H1 (cell line): Measurements from ENCODE around the gene PSMD12. TPM values are rescaled to one million over a fixed set of nuclear protein-coding genes. Genes with fewer than 3 reads are reported as not detected.

Experiments used
- CTCF ChIA-PET: fragments of 300-600 bp; sonication (Branson Sonifier 250); formaldehyde crosslinking; loops from one replicate; lab custom pipeline; 2021; ENCODE audit not compliant: partially characterized antibody; lab: Charles Lee
- POLR2A ChIA-PET: fragments of 300-600 bp; sonication (Branson Sonifier 250); formaldehyde crosslinking; loops from one replicate; lab custom pipeline; 2021; ENCODE audit warnings: inconsistent platforms; ENCODE audit not compliant: partially characterized antibody; lab: Charles Lee
- DNase-seq, 2 experiments: peaks; one replicate each; pipeline versions ENCODE4 v3.0.0 to v3.0.0-alpha.2; 2010 to 2022; ENCODE audit warnings: low spot score in 2 of 2, low read depth in 1 of 2, mixed read lengths in 1 of 2
- FAIRE-seq: peaks from 2 replicates; lab custom pipeline; 2011; peaks lifted over from hg19 to GRCh38; lab: Jason Lieb, UNC
- H2AFZ ChIP-seq: 2 replicates; pipeline ENCODE4 v1.8.1; 2012; ENCODE audit warnings: low read length, inconsistent platforms
- H2AK5ac ChIP-seq: 2 replicates; pipeline ENCODE4 v1.6.1; 2013; ENCODE audit warnings: low read depth, low read length
- H2BK120ac ChIP-seq: replicated peaks from 2 replicates; pipeline ENCODE3; 2013; ENCODE audit warnings: low read depth, low read length, inconsistent platforms
- H2BK12ac ChIP-seq: 2 replicates; pipeline ENCODE4 v1.6.1; 2013; ENCODE audit warnings: low read depth, low read length
- H2BK15ac ChIP-seq: 2 replicates; pipeline ENCODE4 v1.6.1; 2013; ENCODE audit warnings: low read length
- H2BK20ac ChIP-seq: 2 replicates; pipeline ENCODE4 v1.6.1; 2013; ENCODE audit warnings: low read length
- H2BK5ac ChIP-seq: 2 replicates; pipeline ENCODE4 v1.6.1; 2013; ENCODE audit warnings: low read depth, low read length
- H3K14ac ChIP-seq: 2 replicates; pipeline ENCODE4 v1.6.1; 2013; ENCODE audit warnings: inconsistent platforms; ENCODE audit not compliant: insufficient read length
- H3K18ac ChIP-seq: 2 replicates; pipeline ENCODE4 v1.6.1; 2013; ENCODE audit warnings: low read length; ENCODE audit errors: extremely low read depth
- H3K23ac ChIP-seq: 2 replicates; pipeline ENCODE4 v1.6.1; 2013; ENCODE audit warnings: inconsistent platforms; ENCODE audit not compliant: insufficient read length
- H3K23me2 ChIP-seq: 2 replicates; pipeline ENCODE4 v1.6.1; 2013; ENCODE audit warnings: low read depth, low read length
- H3K27ac ChIP-seq: 2 replicates; pipeline ENCODE4 v1.6.1; 2011; ENCODE audit warnings: low read depth, low read length, inconsistent platforms
- H3K27me3 ChIP-seq, 4 experiments: replicated peaks in 1 of 4; 1 replicate in 1 of 4; 2 replicates in 3 of 4; pipeline versions ENCODE4 v1.6.1 to v1.8.1; 2011 to 2013; ENCODE audit warnings: low read length in 3 of 4, mild to moderate bottlenecking in 3 of 4, inconsistent platforms in 2 of 4, mixed read lengths in 2 of 4, moderate library complexity in 1 of 4; ENCODE audit not compliant: control insufficient read depth in 3 of 4, insufficient read depth in 3 of 4; ENCODE audit errors: extremely low read depth in 1 of 4
- H3K36me3 ChIP-seq, 4 experiments: 2 replicates each; pipeline versions ENCODE4 v1.6.1 to v1.8.1; 2011 to 2013; ENCODE audit warnings: mild to moderate bottlenecking in 4 of 4, low read length in 3 of 4, moderate library complexity in 2 of 4, control low read depth in 1 of 4, inconsistent platforms in 1 of 4; ENCODE audit not compliant: insufficient read depth in 4 of 4, control insufficient read depth in 2 of 4
- H3K4ac ChIP-seq: replicated peaks from 2 replicates; pipeline ENCODE3; 2013; ENCODE audit warnings: low read length, low read depth, mixed read lengths, inconsistent platforms; ENCODE audit not compliant: insufficient read length
- H3K4me1 ChIP-seq, 4 experiments: replicated peaks in 1 of 4; 1 replicate in 1 of 4; 2 replicates in 3 of 4; pipeline versions ENCODE4 v1.6.1 to v1.8.1; 2011 to 2013; ENCODE audit warnings: low read length in 3 of 4, inconsistent platforms in 2 of 4, mixed read lengths in 1 of 4; ENCODE audit not compliant: insufficient read depth in 4 of 4, control insufficient read depth in 3 of 4
- H3K4me2 ChIP-seq, 2 experiments: 2 replicates each; pipeline versions ENCODE4 v1.6.1 to v1.8.1; 2011 to 2013; ENCODE audit warnings: low read depth in 2 of 2, low read length in 2 of 2, control low read depth in 1 of 2, inconsistent platforms in 1 of 2, mild to moderate bottlenecking in 1 of 2; ENCODE audit not compliant: insufficient read depth in 1 of 2
- H3K4me3 ChIP-seq, 4 experiments: fragments of 200-600, 300-600 bp in 1 of 4; sonication (generic), shearing (Covaris generic), sonication (Bioruptor Twin) in 1 of 4; 2 replicates each; pipeline versions ENCODE4 v1.5.1 to v1.8.1; 2011 to 2016; ENCODE audit warnings: low read length in 4 of 4, low read depth in 3 of 4, control low read depth in 2 of 4, inconsistent platforms in 2 of 4, mild to moderate bottlenecking in 2 of 4, mixed read lengths in 1 of 4, moderate library complexity in 1 of 4; ENCODE audit not compliant: insufficient read depth in 2 of 4; ENCODE audit errors: extremely low read depth in 1 of 4
- H3K56ac ChIP-seq: replicated peaks from 2 replicates; pipeline ENCODE3; 2013; ENCODE audit warnings: low read depth, mild to moderate bottlenecking, mixed read lengths, low read length, inconsistent platforms; ENCODE audit not compliant: insufficient read length
- H3K79me1 ChIP-seq: 2 replicates; pipeline ENCODE4 v1.6.1; 2013; ENCODE audit warnings: low read depth, low read length, control low read depth
- H3K79me2 ChIP-seq, 2 experiments: 2 replicates each; pipeline versions ENCODE4 v1.6.1 to v1.8.1; 2012 to 2013; ENCODE audit warnings: low read length in 2 of 2, mild to moderate bottlenecking in 2 of 2, inconsistent platforms in 1 of 2; ENCODE audit not compliant: insufficient read depth in 2 of 2, control insufficient read depth in 1 of 2
- H3K9ac ChIP-seq, 4 experiments: replicated peaks in 1 of 4; 1 replicate in 1 of 4; 2 replicates in 3 of 4; pipeline versions ENCODE4 v1.6.1 to v1.8.1; 2011 to 2013; ENCODE audit warnings: low read depth in 3 of 4, low read length in 3 of 4, control low read depth in 2 of 4, mild to moderate bottlenecking in 2 of 4, moderate library complexity in 2 of 4, inconsistent platforms in 1 of 4; ENCODE audit errors: extremely low read depth in 1 of 4
- H3K9me3 ChIP-seq, 2 experiments: 2 replicates each; pipeline versions ENCODE4 v1.6.1 to v1.8.1; 2012 to 2013; ENCODE audit warnings: mild to moderate bottlenecking in 2 of 2, moderate library complexity in 2 of 2, control low read depth in 1 of 2, inconsistent platforms in 1 of 2, low read depth in 1 of 2, low read length in 1 of 2, mixed read lengths in 1 of 2; ENCODE audit not compliant: insufficient read depth in 2 of 2
- H4K20me1 ChIP-seq, 2 experiments: replicated peaks in 1 of 2; 2 replicates each; pipeline versions ENCODE3 to v1.8.1; 2011 to 2013; ENCODE audit warnings: inconsistent platforms in 2 of 2, low read length in 2 of 2, mild to moderate bottlenecking in 1 of 2; ENCODE audit not compliant: insufficient read depth in 2 of 2, control insufficient read depth in 1 of 2
- H4K5ac ChIP-seq: 2 replicates; pipeline ENCODE4 v1.6.1; 2013; ENCODE audit warnings: low read length, low read depth, mixed read lengths, inconsistent platforms; ENCODE audit not compliant: insufficient read length
- H4K8ac ChIP-seq: 2 replicates; pipeline ENCODE4 v1.8.0; 2013; ENCODE audit warnings: mild to moderate bottlenecking, moderate library complexity, low read length, inconsistent platforms; ENCODE audit not compliant: insufficient read depth; ENCODE audit errors: extremely low read depth
- H4K91ac ChIP-seq: replicated peaks from 2 replicates; pipeline ENCODE3; 2013; ENCODE audit warnings: low read length, mixed read lengths, inconsistent platforms; ENCODE audit not compliant: insufficient read length
- EP300 ChIP-seq, 2 experiments: IDR thresholded peaks; 1 replicate in 1 of 2; 2 replicates in 1 of 2; pipeline ENCODE4 v1.6.1; 2011 to 2012; ENCODE audit warnings: low read depth in 2 of 2, low read length in 2 of 2, mild to moderate bottlenecking in 2 of 2, borderline replicate concordance in 1 of 2, inconsistent platforms in 1 of 2, moderate library complexity in 1 of 2
- FOSL1 ChIP-seq: IDR thresholded peaks from 2 replicates; pipeline ENCODE4 v1.6.1; 2011; ENCODE audit warnings: mild to moderate bottlenecking, low read depth, low read length, moderate library complexity; ENCODE audit not compliant: insufficient read depth
- GTF2F1 ChIP-seq: IDR thresholded peaks from 2 replicates; pipeline ENCODE4 v1.6.1; 2012; ENCODE audit warnings: low read depth, low read length, improper control_type of control experiment, borderline replicate concordance
- HDAC2 ChIP-seq, 2 experiments: fragments of 300-600 bp in 1 of 2; sonication (generic) in 1 of 2; IDR thresholded peaks; 2 replicates each; pipeline ENCODE4 v1.6.1; 2011 to 2012; ENCODE audit warnings: low read depth in 2 of 2, low read length in 2 of 2, mild to moderate bottlenecking in 2 of 2, moderate library complexity in 2 of 2, borderline replicate concordance in 1 of 2, inconsistent platforms in 1 of 2
- JUN ChIP-seq: IDR thresholded peaks from 2 replicates; pipeline ENCODE4 v1.6.1; 2011; ENCODE audit warnings: low read depth, mild to moderate bottlenecking, improper control_type of control experiment, low read length
- KDM1A ChIP-seq: fragments of 200-600, 300-600 bp; sonication (generic); IDR thresholded peaks from 2 replicates; pipeline ENCODE4 v1.7.1; 2016; ENCODE audit warnings: mild to moderate bottlenecking, low read length, borderline replicate concordance
- NRF1 ChIP-seq: IDR thresholded peaks from 2 replicates; pipeline ENCODE4 v1.6.1; 2011; ENCODE audit warnings: mild to moderate bottlenecking, low read depth, low read length, improper control_type of control experiment
- SIRT6 ChIP-seq: IDR thresholded peaks from one replicate; pipeline ENCODE4 v1.7.1; 2012; ENCODE audit warnings: low read length, inconsistent platforms
- WGBS, 2 experiments: shearing (Covaris generic) in 1 of 2; methylation state at CpG; one replicate each; pipeline versions ENCODE4 v1.1.6 to v1.1.7; 2013 to 2015; ENCODE audit warnings: low lambda C conversion rate in 2 of 2, mixed read lengths in 2 of 2, inconsistent platforms in 1 of 2, low coverage in 1 of 2, missing lambda C conversion rate in 1 of 2; ENCODE audit not compliant: insufficient replicate concordance in 2 of 2, insufficient coverage in 1 of 2, insufficient read length in 1 of 2; ENCODE audit errors: extremely low coverage in 1 of 2, missing lambda C conversion rate in 1 of 2; 5-methylcytosine and 5-hydroxymethylcytosine counted together
- polyA plus RNA-seq, 7 experiments: library from polyadenylated mRNA; depleted of rRNA in 3 of 7; stranded (reverse) in 5 of 7; unstranded in 2 of 7; fragments of >200 nt in 5 of 7; fragments of 200-250 nt in 2 of 7; gene quantifications; 1 replicate in 5 of 7; 2 replicates in 1 of 7; 4 replicates in 1 of 7; pipeline versions ENCODE4 v1.2.1 to v1.2.3, GENCODE V29; 2011 to 2013; ENCODE audit warnings: missing spikeins in 2 of 7, mixed read lengths in 2 of 7
- total RNA-seq: library from RNA; stranded (reverse); fragmentation: NEBNext Ultra II Directional; extraction: Animal tissue kit (Norgen Biotek cat#: 25700); gene quantifications from 2 replicates; pipeline ENCODE4 v1.2.1, GENCODE V29; 2021

PSMD12 gene
- total and polyA plus RNA-seq, 2 of the 8 experiments (the other 6 are each of a cell fraction or from before 2014, with no cell fraction given): 14.0 to 82.4 TPM

DNA sequence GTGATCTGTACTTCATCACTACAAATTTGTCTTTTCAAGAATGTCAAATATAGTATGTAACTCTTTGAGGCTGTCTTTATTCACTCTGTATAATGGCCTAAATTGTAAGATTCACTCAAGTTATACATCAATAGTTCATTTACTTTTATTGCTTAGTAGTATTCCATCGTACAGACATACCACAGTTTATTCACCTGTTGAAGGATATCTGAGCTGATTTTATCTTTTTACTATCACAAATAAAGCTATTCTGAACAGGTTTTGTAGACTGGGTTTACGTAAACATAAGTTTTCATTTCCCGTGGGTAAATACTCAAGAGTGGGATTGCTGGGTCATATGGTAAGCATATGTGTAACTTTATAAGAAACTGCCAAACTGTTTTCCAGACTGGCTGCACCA is 18.6 kb downstream of the PSMD12 start:
- no peak overlapping the region for H3K56ac ChIP-seq
- H2AFZ ChIP-seq: no peak overlapping the region
- no peak overlapping the region for H3K14ac ChIP-seq
- peaks cover 24 to 86% (median 62%) of the 10 kb centered on the region in 4 experiments for H3K36me3 ChIP-seq
- CTCF ChIA-PET: no interaction called here
- H2BK120ac ChIP-seq: no peak overlapping the region
- H3K18ac ChIP-seq: no peak overlapping the region
- H2AK5ac ChIP-seq: no peak overlapping the region
- no peak overlapping the region for H2BK15ac ChIP-seq
- no peak for DNase-seq
- 0 out of 4 replicates have a peak, but pooled peaks cover 0 to 3% of the 10 kb centered on the region in 2 experiments for H3K79me2 ChIP-seq
- no peaks in the 10 kb centered on the region for H3K27me3 ChIP-seq
- H3K9ac ChIP-seq: no peak overlapping the region
- no peak overlapping the region for H4K8ac ChIP-seq
- 94% methylated on average over 3 of the region's 3 CpGs; no CpG with 5 or more reads in 1 of the 2 experiments for WGBS, 2 experiments
- FAIRE-seq: no peak
- H2BK20ac ChIP-seq: no peak overlapping the region
- POLR2A ChIA-PET: no interaction called here
- H3K4me2 ChIP-seq: no peak overlapping the region
- H3K4me3 ChIP-seq: no peak overlapping the region
- no peaks in the 10 kb centered on the region for H3K9me3 ChIP-seq
- no peak overlapping the region for H3K23ac ChIP-seq
- H4K5ac ChIP-seq: no peak overlapping the region
- no peaks in the 10 kb centered on the region for H3K23me2 ChIP-seq
- H4K91ac ChIP-seq: no peak overlapping the region
- no peak overlapping the region for H3K27ac ChIP-seq
- peaks cover 0 to 3% of the 10 kb centered on the region in 2 experiments for H4K20me1 ChIP-seq
- H3K79me1 ChIP-seq: peaks cover 6% of the 10 kb centered on the region
- H3K4me1 ChIP-seq: no peaks in the 10 kb centered on the region
- no peak overlapping the region for H3K4ac ChIP-seq
- H2BK12ac ChIP-seq: no peak overlapping the region
- no peak overlapping the region for H2BK5ac ChIP-seq
- TF ChIP-seq SIRT6: no peak
- TF ChIP-seq EP300 (IDR thresholded peaks at IDR 0.05; ENCODE audit: borderline replicate concordance in 1 of 2, low read depth in 2 of 2, low read length in 2 of 2): no peak
- TF ChIP-seq JUN: no peak
- no peak for TF ChIP-seq HDAC2 (IDR thresholded peaks at IDR 0.05; ENCODE audit: borderline replicate concordance in 1 of 2, low read depth in 2 of 2, low read length in 2 of 2)
- no peak for TF ChIP-seq KDM1A
- TF ChIP-seq GTF2F1: no peak
- no peak for TF ChIP-seq NRF1
- TF ChIP-seq FOSL1: no peak
